OCI-M2 (cell line): ENCODE data around the gene FHDC1.

Experiments used
- DNase-seq: peaks from one replicate; lab custom pipeline; 2025; ENCODE audit not compliant: unreplicated experiment; lab: John Stamatoyannopoulos, UW

Gene FHDC1

GRCh38 chr4:152957437-152958171 is 21.5 kb downstream of the FHDC1 start:
- no peak for DNase-seq

GRCh38 chr4:152959080-152959479 is 23.0 kb downstream of the FHDC1 start:
- DNase-seq: no peak

- no peak for DNase-seq
Observed at GRCh38 chr4:152960082-152960481, 24.0 kb downstream of the FHDC1 start.

- DNase-seq: no peak
Observed at GRCh38 chr4:152961014-152961772, 25.1 kb downstream of the FHDC1 start.

- no peak for DNase-seq
Observed at GRCh38 chr4:152961773-152962115, 25.6 kb downstream of the FHDC1 start.

GRCh38 chr4:152962150-152962549 is 26.0 kb downstream of the FHDC1 start:
- DNase-seq: no peak

GRCh38 chr4:152964335-152964734 is 28.2 kb downstream of the FHDC1 start:
- DNase-seq: no peak

GRCh38 chr4:152965611-152966010 is 29.5 kb downstream of the FHDC1 start:
- no peak for DNase-seq

- DNase-seq: no peak
Observed at GRCh38 chr4:152967907-152968306, 31.8 kb downstream of the FHDC1 start.

- DNase-seq: no peak
Observed at GRCh38 chr4:152968806-152969394, 32.8 kb downstream of the FHDC1 start.

- no peak for DNase-seq
Observed at GRCh38 chr4:152970102-152970820, 34.1 kb downstream of the FHDC1 start.

GRCh38 chr4:152971053-152971452 is 34.9 kb downstream of the FHDC1 start:
- no peak for DNase-seq

GRCh38 chr4:152972821-152973628 is 36.9 kb downstream of the FHDC1 start:
- DNase-seq: no peak

GRCh38 chr4:152973629-152974467 is 37.7 kb downstream of the FHDC1 start:
- DNase-seq: no peak

GRCh38 chr4:152974468-152975379 is 38.6 kb downstream of the FHDC1 start:
- DNase-seq: no peak

- DNase-seq: no peak
Observed at GRCh38 chr4:152975380-152976211, 39.5 kb downstream of the FHDC1 start.

GRCh38 chr4:152976212-152976761 is 40.2 kb downstream of the FHDC1 start:
- DNase-seq: no peak
